Rectal smooth muscle tissue (tissue), 1 donor: Measurements from ENCODE around the gene MGME1.

ENCODE experiments used
- H3K27ac ChIP-seq: one replicate; pipeline ENCODE4 v1.7.0; 2013; ENCODE audit warnings: low read depth, low read length, inconsistent platforms
- H3K27me3 ChIP-seq: one replicate; pipeline ENCODE4 v1.7.0; 2013; ENCODE audit warnings: low read length; ENCODE audit not compliant: control insufficient read depth, insufficient read depth
- H3K36me3 ChIP-seq: one replicate; pipeline ENCODE4 v1.7.0; 2013; ENCODE audit warnings: low read length; ENCODE audit not compliant: control insufficient read depth, insufficient read depth
- H3K4me1 ChIP-seq: one replicate; pipeline ENCODE4 v1.7.0; 2013; ENCODE audit warnings: low read length; ENCODE audit not compliant: control insufficient read depth, insufficient read depth
- H3K4me3 ChIP-seq: one replicate; pipeline ENCODE4 v1.7.0; 2013; ENCODE audit warnings: low read length
- H3K9ac ChIP-seq: one replicate; pipeline ENCODE4 v1.7.0; 2013; ENCODE audit warnings: low read length

The MGME1 gene

GRCh38 chr20:17934141-17934862 is 34.5 kb upstream of the MGME1 start:
- no peak overlapping the region for H3K27ac ChIP-seq
- H3K27me3 ChIP-seq, result no peaks in the 10 kb centered on the region
- no peak overlapping the region for H3K9ac ChIP-seq
- no peak overlapping the region for H3K4me3 ChIP-seq
- H3K36me3 ChIP-seq, result no peaks in the 10 kb centered on the region
- H3K4me1 ChIP-seq, result peaks cover 30% of the 10 kb centered on the region

GRCh38 chr20:17935186-17935585 is 33.6 kb upstream of the MGME1 start:
- no peak overlapping the region for H3K27ac ChIP-seq
- no peaks in the 10 kb centered on the region for H3K27me3 ChIP-seq
- no peak overlapping the region for H3K9ac ChIP-seq
- no peaks in the 10 kb centered on the region for H3K36me3 ChIP-seq
- peaks cover 30% of the 10 kb centered on the region for H3K4me1 ChIP-seq
- H3K4me3 ChIP-seq, result no peak overlapping the region

- H3K36me3 ChIP-seq, result no peaks in the 10 kb centered on the region
- peak overlapping the region; percentile 82 for H3K27ac ChIP-seq
- H3K4me1 ChIP-seq, result peaks cover 30% of the 10 kb centered on the region
- H3K4me3 ChIP-seq, result no peak overlapping the region
- H3K9ac ChIP-seq, result no peak overlapping the region
- no peaks in the 10 kb centered on the region for H3K27me3 ChIP-seq
These were observed 33.1 kb upstream of the MGME1 start for GRCh38 chr20:17935761-17936160.

- peak overlapping the region; percentile 82 for H3K27ac ChIP-seq
- no peak overlapping the region for H3K9ac ChIP-seq
- H3K27me3 ChIP-seq, result no peaks in the 10 kb centered on the region
- peaks cover 30% of the 10 kb centered on the region for H3K4me1 ChIP-seq
- no peaks in the 10 kb centered on the region for H3K36me3 ChIP-seq
- peak overlapping the region; percentile 34 for H3K4me3 ChIP-seq
These were observed 32.5 kb upstream of the MGME1 start for GRCh38 chr20:17936286-17936760.

GRCh38 chr20:17936761-17937732 is 31.8 kb upstream of the MGME1 start:
- Histone ChIP-seq H3K36me3 (peaks cover 3% of the 10 kb centered on the region), H3K27me3 (no peaks in the 10 kb centered on the region), H3K4me1 (peaks cover 30% of the 10 kb centered on the region), H3K9ac (no peak overlapping the region), H3K4me3 (peak overlapping the region; percentile 34), H3K27ac (peak overlapping the region; percentile 82)

GRCh38 chr20:17938871-17939619 is 29.8 kb upstream of the MGME1 start:
- Histone ChIP-seq H3K9ac (no peak overlapping the region), H3K4me1 (peaks cover 30% of the 10 kb centered on the region)

GRCh38 chr20:17939622-17940223 is 29.1 kb upstream of the MGME1 start:
- no peaks in the 10 kb centered on the region for H3K27me3 ChIP-seq
- H3K36me3 ChIP-seq, result peaks cover 11% of the 10 kb centered on the region
- H3K4me3 ChIP-seq, result no peak overlapping the region
- H3K4me1 ChIP-seq, result peaks cover 30% of the 10 kb centered on the region
- H3K9ac ChIP-seq, result no peak overlapping the region
- H3K27ac ChIP-seq, result no peak overlapping the region

More at GRCh38 chr20:17938871-17939619, 29.8 kb upstream of the MGME1 start:
- Histone ChIP-seq H3K4me3 (no peak overlapping the region), H3K27me3 (no peaks in the 10 kb centered on the region), H3K27ac (peak overlapping the region; percentile 44), H3K36me3 (peaks cover 9% of the 10 kb centered on the region)

GRCh38 chr20:17940224-17940971 is 28.4 kb upstream of the MGME1 start:
- H3K27me3 ChIP-seq, result no peaks in the 10 kb centered on the region
- H3K4me3 ChIP-seq, result no peak overlapping the region
- H3K9ac ChIP-seq, result no peak overlapping the region
- H3K36me3 ChIP-seq, result peaks cover 14% of the 10 kb centered on the region
- no peak overlapping the region for H3K27ac ChIP-seq
- peaks cover 30% of the 10 kb centered on the region for H3K4me1 ChIP-seq

GRCh38 chr20:17941087-17941825 is 27.6 kb upstream of the MGME1 start:
- Histone ChIP-seq H3K27ac (no peak overlapping the region), H3K9ac (no peak overlapping the region), H3K27me3 (no peaks in the 10 kb centered on the region), H3K4me3 (no peak overlapping the region), H3K4me1 (peaks cover 25% of the 10 kb centered on the region), H3K36me3 (peaks cover 21% of the 10 kb centered on the region)

GRCh38 chr20:17941826-17942196 is 27.0 kb upstream of the MGME1 start:
- H3K9ac ChIP-seq, result no peak overlapping the region
- H3K36me3 ChIP-seq, result peaks cover 26% of the 10 kb centered on the region

GRCh38 chr20:17943343-17943742 is 25.5 kb upstream of the MGME1 start:
- peaks cover 33% of the 10 kb centered on the region for H3K36me3 ChIP-seq

More at GRCh38 chr20:17941826-17942196, 27.0 kb upstream of the MGME1 start:
- H3K27me3 ChIP-seq, result no peaks in the 10 kb centered on the region
- no peak overlapping the region for H3K27ac ChIP-seq
- H3K4me3 ChIP-seq, result no peak overlapping the region
- H3K4me1 ChIP-seq, result peaks cover 19% of the 10 kb centered on the region

More at GRCh38 chr20:17943343-17943742, 25.5 kb upstream of the MGME1 start:
- Histone ChIP-seq H3K27ac (no peak overlapping the region), H3K27me3 (no peaks in the 10 kb centered on the region), H3K4me3 (no peak overlapping the region), H3K4me1 (peaks cover 7% of the 10 kb centered on the region), H3K9ac (no peak overlapping the region)
